IMR-90 (cell line): ENCODE results near the gene PAPLN. TPM values are rescaled to one million over a fixed set of nuclear protein-coding genes. Genes with fewer than 3 reads are reported as not detected.

Experiments
- ATAC-seq: fragments of 200-7000 bp; cut with Tn5 transposase; 2 replicates; pipeline ENCODE4 v1.9.1; 2020; ENCODE audit warnings: low read depth, mild to moderate bottlenecking, moderate library complexity
- BruUV-seq: library from RNA; stranded (reverse); fragments of 400-500 nt; replicated peaks from 2 replicates; lab custom pipeline; 2021; lab: Mats Ljungman, UMichigan
- CTCF ChIA-PET: fragments of 300-600 bp; formaldehyde crosslinking; extraction: SDS; loops from one replicate; lab custom pipeline; 2021; ENCODE audit warnings: antibody characterized with exemption; lab: Yijun Ruan, JAX
- POLR2A ChIA-PET: fragments of 300-600 bp; sonication (Branson Sonifier 250); formaldehyde crosslinking; loops from one replicate; lab custom pipeline; 2022; ENCODE audit warnings: antibody characterized with exemption; ENCODE audit not compliant: unreplicated experiment; lab: Charles Lee
- DNase-seq: peaks from one replicate; pipeline ENCODE4 v3.0.0; 2013
- H2AFZ ChIP-seq: replicated peaks from 2 replicates; pipeline ENCODE3; 2013; ENCODE audit warnings: low read length, mild to moderate bottlenecking; ENCODE audit not compliant: poor library complexity
- H2AK5ac ChIP-seq: 2 replicates; pipeline ENCODE4 v1.6.1; 2013; ENCODE audit warnings: low read depth, low read length, inconsistent platforms
- H2AK9ac ChIP-seq: replicated peaks from 2 replicates; pipeline ENCODE3; 2013; ENCODE audit warnings: mild to moderate bottlenecking, low read depth, low read length, moderate library complexity; ENCODE audit not compliant: poor library complexity
- H2BK120ac ChIP-seq: 2 replicates; pipeline ENCODE4 v1.6.1; 2013; ENCODE audit warnings: low read depth, low read length, inconsistent platforms
- H2BK15ac ChIP-seq: 3 replicates; pipeline ENCODE4 v1.6.1; 2013; ENCODE audit warnings: low read depth, low read length, inconsistent platforms
- H2BK20ac ChIP-seq: 2 replicates; pipeline ENCODE4 v1.6.1; 2013; ENCODE audit warnings: low read depth, mild to moderate bottlenecking, inconsistent platforms, low read length, moderate library complexity
- H2BK5ac ChIP-seq: 2 replicates; pipeline ENCODE4 v1.6.1; 2013; ENCODE audit warnings: mild to moderate bottlenecking, low read depth, low read length, inconsistent platforms; ENCODE audit not compliant: poor library complexity, severe bottlenecking
- H3K14ac ChIP-seq: replicated peaks from 2 replicates; pipeline ENCODE4 v1.6.1; 2013; ENCODE audit warnings: low read depth, low read length, inconsistent platforms
- H3K18ac ChIP-seq: 2 replicates; pipeline ENCODE4 v1.6.1; 2013; ENCODE audit warnings: low read depth, low read length, control low read depth
- H3K23ac ChIP-seq: 2 replicates; pipeline ENCODE4 v1.6.1; 2013; ENCODE audit warnings: low read depth, low read length, inconsistent platforms
- H3K27ac ChIP-seq: 2 replicates; pipeline ENCODE4 v1.5.1; 2013; ENCODE audit warnings: mild to moderate bottlenecking, control low read depth, low read length; ENCODE audit not compliant: insufficient read depth
- H3K27me3 ChIP-seq: 2 replicates; pipeline ENCODE4 v1.6.1; 2013; ENCODE audit warnings: low read length; ENCODE audit not compliant: control insufficient read depth, insufficient read depth
- H3K36me3 ChIP-seq: 2 replicates; pipeline ENCODE4 v1.6.1; 2013; ENCODE audit warnings: low read length, mixed read lengths; ENCODE audit not compliant: control insufficient read depth, insufficient read depth
- H3K4ac ChIP-seq: 2 replicates; pipeline ENCODE4 v1.6.1; 2013; ENCODE audit warnings: low read depth, low read length, inconsistent platforms
- H3K4me1 ChIP-seq: 2 replicates; pipeline ENCODE4 v1.6.1; 2013; ENCODE audit warnings: low read length, mixed read lengths; ENCODE audit not compliant: control insufficient read depth, insufficient read depth
- H3K4me2 ChIP-seq: 2 replicates; pipeline ENCODE4 v1.6.1; 2013; ENCODE audit warnings: low read depth, mild to moderate bottlenecking, control low read depth, low read length, moderate library complexity
- H3K4me3 ChIP-seq: 2 replicates; pipeline ENCODE4 v1.5.1; 2013; ENCODE audit warnings: low read depth, mild to moderate bottlenecking, control low read depth, low read length, moderate library complexity; ENCODE audit not compliant: insufficient read depth
- H3K56ac ChIP-seq: 2 replicates; pipeline ENCODE4 v1.6.1; 2013; ENCODE audit warnings: low read length, inconsistent platforms; ENCODE audit not compliant: insufficient read depth; ENCODE audit errors: extremely low read depth
- H3K79me1 ChIP-seq, 2 experiments: 2 replicates each; pipeline ENCODE4 v1.6.1; 2013; ENCODE audit warnings: low read length in 2 of 2, inconsistent platforms in 1 of 2, low read depth in 1 of 2
- H3K9ac ChIP-seq: 2 replicates; pipeline ENCODE4 v1.6.1; 2013; ENCODE audit warnings: low read depth, low read length, control low read depth
- H3K9me1 ChIP-seq: 2 replicates; pipeline ENCODE4 v1.6.1; 2013; ENCODE audit warnings: low read length, inconsistent platforms; ENCODE audit not compliant: insufficient read depth
- H3K9me3 ChIP-seq: 2 replicates; pipeline ENCODE4 v1.6.1; 2013; ENCODE audit warnings: low read length; ENCODE audit not compliant: control insufficient read depth, insufficient read depth
- H4K20me1 ChIP-seq: 2 replicates; pipeline ENCODE4 v1.6.1; 2013; ENCODE audit warnings: low read length, inconsistent platforms; ENCODE audit not compliant: insufficient read depth
- H4K5ac ChIP-seq: 2 replicates; pipeline ENCODE4 v1.6.1; 2013; ENCODE audit warnings: mild to moderate bottlenecking, low read depth, low read length, control low read depth
- H4K8ac ChIP-seq, 2 experiments: 2 replicates each; pipeline ENCODE4 v1.6.1; 2013; ENCODE audit warnings: low read depth in 2 of 2, low read length in 2 of 2, control low read depth in 1 of 2, inconsistent platforms in 1 of 2
- H4K91ac ChIP-seq: 2 replicates; pipeline ENCODE4 v1.6.1; 2013; ENCODE audit warnings: low read depth, low read length, inconsistent platforms; ENCODE audit not compliant: insufficient read depth
- RAD21 ChIP-seq: IDR thresholded peaks from 2 replicates; pipeline ENCODE4 v1.6.1; 2012; ENCODE audit warnings: low read length, improper control_type of control experiment
- WGBS, 2 experiments: methylation state at CpG; one replicate each; pipeline versions ENCODE4 v1.1.5 to v1.1.7; 2013; ENCODE audit warnings: missing lambda C conversion rate in 2 of 2; ENCODE audit not compliant: insufficient read length in 1 of 2; ENCODE audit errors: extremely low coverage in 2 of 2; 5-methylcytosine and 5-hydroxymethylcytosine counted together
- dilution Hi-C: fragments of 300-500 bp; cut with HindIII; formaldehyde crosslinking; loops from one replicate; pipeline ENCODE4 v1.14.3; 2018; ENCODE audit warnings: low sequenced_read_pairs; ENCODE audit not compliant: unreplicated experiment
- in situ Hi-C: fragments of 300-500 bp; cut with MboI; formaldehyde crosslinking; loops from 3 replicates; pipeline ENCODE4 v1.14.3; 2019; ENCODE audit warnings: low sequenced_read_pairs, inconsistent platforms, mixed read lengths
- intact Hi-C: fragments of 100-400 bp; cut with micrococcal nuclease; formaldehyde crosslinking; loops from 2 replicates; pipeline ENCODE4 v1.10.0; 2022
- polyA plus RNA-seq, 3 experiments: library from polyadenylated mRNA; depleted of rRNA; stranded (reverse); fragments of >200 nt; gene quantifications; 2 replicates each; pipeline ENCODE4 v1.2.3, GENCODE V29; 2012; ENCODE audit warnings: low replicate concordance in 1 of 3
- total RNA-seq: library from RNA; depleted of rRNA; stranded (reverse); fragments of >200 nt; gene quantifications from 2 replicates; pipeline ENCODE4 v1.2.3, GENCODE V29; 2012
- TF ChIP-seq, protein P1 (sequence below): conservative IDR thresholded peaks from 2 replicates; pipeline ENCODE4 v1.5.1; 2012; ENCODE audit warnings: mild to moderate bottlenecking, low read depth, low read length, improper control_type of control experiment

Gene PAPLN
- total and polyA plus RNA-seq, 2 of the 4 experiments (the other 2 are of a cell fraction), result 0.36 to 1.2 TPM

DNA sequence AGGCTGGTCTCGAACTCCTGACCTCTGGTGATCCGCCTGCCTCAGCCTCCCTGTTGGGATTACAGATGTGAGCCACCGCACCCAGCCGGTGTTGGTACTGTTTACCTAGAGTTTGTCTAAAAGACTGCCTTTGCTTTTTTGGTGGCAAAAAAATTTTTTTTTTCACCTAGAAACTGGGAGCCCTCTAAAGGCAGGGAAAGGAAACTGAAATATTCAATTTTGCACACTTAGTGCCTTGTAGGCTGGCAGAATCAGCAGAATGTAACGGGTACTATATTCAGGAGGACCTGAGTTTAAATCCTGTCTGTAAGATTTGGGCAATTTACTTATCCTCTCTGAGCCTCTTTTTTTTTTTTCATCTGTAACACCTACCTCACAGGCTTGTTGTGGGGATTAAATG is 43.6 kb downstream of the PAPLN start:
- Histone ChIP-seq H3K27ac (no peak overlapping the region), H3K4me3 (no peak overlapping the region), H3K56ac (no peak overlapping the region), H2AFZ (no peak overlapping the region), H4K8ac (no peak overlapping the region), H3K9me3 (no peaks in the 10 kb centered on the region), H2AK9ac (no peak overlapping the region), H3K18ac (no peak overlapping the region), H4K20me1 (no peaks in the 10 kb centered on the region), H3K9ac (no peak overlapping the region), H4K91ac (no peak overlapping the region), H3K79me1 (peaks cover 6 to 15% of the 10 kb centered on the region in 2 experiments), H3K9me1 (peaks cover 3% of the 10 kb centered on the region; the same call in 1 of the 2 replicates), H3K23ac (no peak overlapping the region), H3K4me1 (peaks cover 3% of the 10 kb centered on the region), H2BK15ac (no peak overlapping the region), H4K5ac (no peak overlapping the region), H2BK5ac (no peak overlapping the region), H3K4ac (no peak overlapping the region), H2BK20ac (no peak overlapping the region), H2BK120ac (no peak overlapping the region), H2AK5ac (no peak overlapping the region), H3K36me3 (peaks cover 41% of the 10 kb centered on the region), H3K27me3 (no peaks in the 10 kb centered on the region), H3K4me2 (no peak overlapping the region), H3K14ac (no peak overlapping the region)
- DNase-seq (no peak), ATAC-seq (no peak)
- WGBS, 2 experiments, result 93% methylated on average over 2 of the region's 5 CpGs; no CpG with 5 or more reads in 1 of the 2 experiments
- ChIA-PET POLR2A (no interaction called here), CTCF (no interaction called here)
- in situ Hi-C loops, result no loop called here
- dilution Hi-C loops, result loop anchor here (25.0 kb wide), 1 partner anchor 181 kb away; the partner anchor contains the start of gene NUMB
- TF ChIP-seq RAD21, result no peak
- TF ChIP-seq, protein P1, sequence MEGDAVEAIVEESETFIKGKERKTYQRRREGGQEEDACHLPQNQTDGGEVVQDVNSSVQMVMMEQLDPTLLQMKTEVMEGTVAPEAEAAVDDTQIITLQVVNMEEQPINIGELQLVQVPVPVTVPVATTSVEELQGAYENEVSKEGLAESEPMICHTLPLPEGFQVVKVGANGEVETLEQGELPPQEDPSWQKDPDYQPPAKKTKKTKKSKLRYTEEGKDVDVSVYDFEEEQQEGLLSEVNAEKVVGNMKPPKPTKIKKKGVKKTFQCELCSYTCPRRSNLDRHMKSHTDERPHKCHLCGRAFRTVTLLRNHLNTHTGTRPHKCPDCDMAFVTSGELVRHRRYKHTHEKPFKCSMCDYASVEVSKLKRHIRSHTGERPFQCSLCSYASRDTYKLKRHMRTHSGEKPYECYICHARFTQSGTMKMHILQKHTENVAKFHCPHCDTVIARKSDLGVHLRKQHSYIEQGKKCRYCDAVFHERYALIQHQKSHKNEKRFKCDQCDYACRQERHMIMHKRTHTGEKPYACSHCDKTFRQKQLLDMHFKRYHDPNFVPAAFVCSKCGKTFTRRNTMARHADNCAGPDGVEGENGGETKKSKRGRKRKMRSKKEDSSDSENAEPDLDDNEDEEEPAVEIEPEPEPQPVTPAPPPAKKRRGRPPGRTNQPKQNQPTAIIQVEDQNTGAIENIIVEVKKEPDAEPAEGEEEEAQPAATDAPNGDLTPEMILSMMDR, result 0 out of 2 replicates have a peak, but pooled peaks have one; percentile 7
- intact Hi-C loops, result loop anchor here (5.0 kb wide), 1 partner anchor 109 kb away; no protein-coding TSS in a partner anchor
- no TSS peak for BruUV-seq
